ENCODE data around the gene PSMG3.

- TF ChIP-seq, protein P1, sequence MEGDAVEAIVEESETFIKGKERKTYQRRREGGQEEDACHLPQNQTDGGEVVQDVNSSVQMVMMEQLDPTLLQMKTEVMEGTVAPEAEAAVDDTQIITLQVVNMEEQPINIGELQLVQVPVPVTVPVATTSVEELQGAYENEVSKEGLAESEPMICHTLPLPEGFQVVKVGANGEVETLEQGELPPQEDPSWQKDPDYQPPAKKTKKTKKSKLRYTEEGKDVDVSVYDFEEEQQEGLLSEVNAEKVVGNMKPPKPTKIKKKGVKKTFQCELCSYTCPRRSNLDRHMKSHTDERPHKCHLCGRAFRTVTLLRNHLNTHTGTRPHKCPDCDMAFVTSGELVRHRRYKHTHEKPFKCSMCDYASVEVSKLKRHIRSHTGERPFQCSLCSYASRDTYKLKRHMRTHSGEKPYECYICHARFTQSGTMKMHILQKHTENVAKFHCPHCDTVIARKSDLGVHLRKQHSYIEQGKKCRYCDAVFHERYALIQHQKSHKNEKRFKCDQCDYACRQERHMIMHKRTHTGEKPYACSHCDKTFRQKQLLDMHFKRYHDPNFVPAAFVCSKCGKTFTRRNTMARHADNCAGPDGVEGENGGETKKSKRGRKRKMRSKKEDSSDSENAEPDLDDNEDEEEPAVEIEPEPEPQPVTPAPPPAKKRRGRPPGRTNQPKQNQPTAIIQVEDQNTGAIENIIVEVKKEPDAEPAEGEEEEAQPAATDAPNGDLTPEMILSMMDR (IDR thresholded peaks at IDR 0.05; ENCODE audit: low read length), result no peak
- no peak for TF ChIP-seq EZH2 (IDR thresholded peaks at IDR 0.05; ENCODE audit: borderline replicate concordance, low read length)
These were observed 29.0 kb downstream of the PSMG3 start for GRCh38 chr7:1540776-1541271.

Measured in OCI-LY1 (cell line).